GM18511 (cell line): ENCODE measurements around the gene B2M.
A peak's percentile ranks its signal among the peaks of the same experiment; 100 is the strongest.
"Not testable (repeated sequence)": the region's sequence is repeated elsewhere in the genome, so short reads cannot be mapped to it uniquely, and the experiment has no call there.

Experiments used
- ATAC-seq: cut with Tn5 transposase; IDR thresholded peaks from one replicate; pipeline ENCODE4 v1.9.1; 2021; ENCODE audit warnings: mild to moderate bottlenecking, moderate library complexity; ENCODE audit not compliant: unreplicated experiment

B2M gene

GRCh38 chr15:44720460-44721176, 9.3 kb downstream of the B2M start:
- no peak for ATAC-seq

GRCh38 chr15:44722011-44722410, 10.7 kb downstream of the B2M start:
- no peak for ATAC-seq

GRCh38 chr15:44726136-44726535, 14.8 kb downstream of the B2M start:
- no peak for ATAC-seq

- peak; percentile 48 for ATAC-seq
These were observed 15.5 kb downstream of the B2M start for GRCh38 chr15:44726568-44727484.

- no peak for ATAC-seq
These were observed 16.3 kb downstream of the B2M start for GRCh38 chr15:44727485-44728231.

GRCh38 chr15:44728232-44728575, 16.9 kb downstream of the B2M start:
- ATAC-seq = not testable (repeated sequence)

- peak; percentile 77 for ATAC-seq
These were observed 17.5 kb downstream of the B2M start for GRCh38 chr15:44728576-44729407.

GRCh38 chr15:44729408-44730127, 18.3 kb downstream of the B2M start:
- peak; percentile 11 for ATAC-seq

GRCh38 chr15:44734839-44735481, 23.6 kb downstream of the B2M start:
- ATAC-seq = no peak

GRCh38 chr15:44735482-44736180, 24.3 kb downstream of the B2M start:
- no peak for ATAC-seq

- no peak for ATAC-seq
These were observed 25.0 kb downstream of the B2M start, which contains the start of gene TRIM69 for GRCh38 chr15:44736181-44736765. TRIM69 (plus strand) TSS chr15:44736528; CDS start chr15:44736705, 177 bp downstream.

- no peak for ATAC-seq
These were observed 27.1 kb downstream of the B2M start for GRCh38 chr15:44738340-44738984.

GRCh38 chr15:44739222-44739847, 28.0 kb downstream of the B2M start:
- not testable (repeated sequence) for ATAC-seq

GRCh38 chr15:44743454-44743853, 32.1 kb downstream of the B2M start:
- not testable (repeated sequence) for ATAC-seq

GRCh38 chr15:44753345-44753744, 42.0 kb downstream of the B2M start:
- no peak for ATAC-seq

- ATAC-seq = no peak
These were observed 51.9 kb downstream of the B2M start for GRCh38 chr15:44763187-44763586.

GRCh38 chr15:44763848-44764247, 52.5 kb downstream of the B2M start:
- ATAC-seq = no peak
